HG02678 (cell line): ENCODE data around the gene G6PD.
"Not testable (repeated sequence)": the region's sequence is repeated elsewhere in the genome, so short reads cannot be mapped to it uniquely, and the experiment has no call there.

Source experiments
- ATAC-seq: cut with Tn5 transposase; IDR thresholded peaks from one replicate; pipeline ENCODE4 v1.9.1; 2021; ENCODE audit warnings: mild to moderate bottlenecking, moderate library complexity; ENCODE audit not compliant: unreplicated experiment

Gene G6PD

GRCh38 chrX:154515966-154516655 is 30.5 kb downstream of the G6PD start, which contains the start of gene FAM3A:
FAM3A (minus strand) TSS chrX:154516232; CDS start chrX:154515772, 460 bp downstream.
- ATAC-seq = peak; percentile 91

- no peak for ATAC-seq
These were observed 31.3 kb downstream of the G6PD start for GRCh38 chrX:154515090-154515965.

GRCh38 chrX:154513716-154514115 is 32.9 kb downstream of the G6PD start:
- ATAC-seq = no peak

GRCh38 chrX:154512879-154513553 is 33.6 kb downstream of the G6PD start:
- ATAC-seq = no peak

GRCh38 chrX:154511761-154512160 is 34.9 kb downstream of the G6PD start:
- ATAC-seq = no peak

GRCh38 chrX:154509455-154509854 is 37.2 kb downstream of the G6PD start:
- ATAC-seq = no peak

- ATAC-seq = no peak
These were observed 38.3 kb downstream of the G6PD start for GRCh38 chrX:154508384-154508745.

GRCh38 chrX:154507673-154508383 is 38.8 kb downstream of the G6PD start:
- no peak for ATAC-seq

- ATAC-seq = no peak
These were observed 39.9 kb downstream of the G6PD start for GRCh38 chrX:154506483-154507332.

- ATAC-seq = no peak
These were observed 40.9 kb downstream of the G6PD start for GRCh38 chrX:154505734-154506133.

- no peak for ATAC-seq
These were observed 43.7 kb downstream of the G6PD start for GRCh38 chrX:154502989-154503388.

GRCh38 chrX:154502098-154502497 is 44.5 kb downstream of the G6PD start:
- no peak for ATAC-seq

GRCh38 chrX:154501423-154501822 is 45.2 kb downstream of the G6PD start:
- not testable (repeated sequence) for ATAC-seq

GRCh38 chrX:154496591-154497137 is 50.0 kb downstream of the G6PD start:
- ATAC-seq = not testable (repeated sequence)

- no peak for ATAC-seq
These were observed 51.1 kb downstream of the G6PD start for GRCh38 chrX:154495472-154495922.

GRCh38 chrX:154494715-154495114 is 51.9 kb downstream of the G6PD start:
- no peak for ATAC-seq

- peak; percentile 82 for ATAC-seq
These were observed 56.1 kb downstream of the G6PD start, which contains the start of gene SLC10A3 for GRCh38 chrX:154490414-154491083. SLC10A3 (minus strand) TSS chrX:154490629; CDS start chrX:154488940, 1,689 bp downstream.

- peak; percentile 22 for ATAC-seq
These were observed 56.6 kb downstream of the G6PD start for GRCh38 chrX:154490021-154490413.

GRCh38 chrX:154489182-154489581 is 57.5 kb downstream of the G6PD start:
- ATAC-seq = no peak
